ENCODE measurements around the gene MAP7.

MAP7 gene

GRCh38 chr6:136566851-136567250 is 16.6 kb upstream of the MAP7 start:
- H3K9me2 ChIP-seq (replicated peaks; ENCODE audit: control insufficient read depth, low read length), result no peaks in the 10 kb centered on the region
- H3K36me3 ChIP-seq (ENCODE audit: control insufficient read depth, low read length), result no peaks in the 10 kb centered on the region
- no peaks in the 10 kb centered on the region for H3F3A ChIP-seq (ENCODE audit: control insufficient read depth, insufficient read depth)
- H3K4me1 ChIP-seq (ENCODE audit: control insufficient read depth, low read length), result no peaks in the 10 kb centered on the region
- H3K27ac ChIP-seq (ENCODE audit: low read depth, low read length), result no peak overlapping the region
- TF ChIP-seq CTCF (IDR thresholded peaks at IDR 0.05; ENCODE audit: low read depth, low read length, poor library complexity, severe bottlenecking) (no peak), EZH2phosphoT487 (IDR thresholded peaks at IDR 0.05; ENCODE audit: borderline replicate concordance, low read length) (no peak)
- no peaks in the 10 kb centered on the region for H4K20me1 ChIP-seq (ENCODE audit: control insufficient read depth, insufficient read depth, low read depth, low read length)
- no peak overlapping the region for H3K4me3 ChIP-seq (ENCODE audit: low read length)
- H3K4me2 ChIP-seq (ENCODE audit: low read length), result no peak overlapping the region
- H3K9me3 ChIP-seq (ENCODE audit: control insufficient read depth, insufficient read depth, low read length), result peaks cover 10% of the 10 kb centered on the region; the same call in 1 of the 2 replicates
- H3K79me2 ChIP-seq (ENCODE audit: control insufficient read depth, low read length), result no peaks in the 10 kb centered on the region
- H3K27me3 ChIP-seq (ENCODE audit: control insufficient read depth, low read length), result no peaks in the 10 kb centered on the region

- Histone ChIP-seq H3K79me2 (ENCODE audit: control insufficient read depth, low read length) (no peaks in the 10 kb centered on the region), H3K9me2 (replicated peaks; ENCODE audit: control insufficient read depth, low read length) (no peaks in the 10 kb centered on the region), H3K36me3 (ENCODE audit: control insufficient read depth, low read length) (no peaks in the 10 kb centered on the region), H3K27ac (ENCODE audit: low read depth, low read length) (no peak overlapping the region), H3K4me2 (ENCODE audit: low read length) (no peak overlapping the region), H3K4me1 (ENCODE audit: control insufficient read depth, low read length) (no peaks in the 10 kb centered on the region), H3K4me3 (ENCODE audit: low read length) (no peak overlapping the region), H4K20me1 (ENCODE audit: control insufficient read depth, insufficient read depth, low read depth, low read length) (no peaks in the 10 kb centered on the region), H3K27me3 (ENCODE audit: control insufficient read depth, low read length) (no peaks in the 10 kb centered on the region), H3K9me3 (ENCODE audit: control insufficient read depth, insufficient read depth, low read length) (peaks cover 4% of the 10 kb centered on the region; the same call in 1 of the 2 replicates), H3F3A (ENCODE audit: control insufficient read depth, insufficient read depth) (no peaks in the 10 kb centered on the region)
- TF ChIP-seq CTCF (IDR thresholded peaks at IDR 0.05; ENCODE audit: low read depth, low read length, poor library complexity, severe bottlenecking), result no peak
- TF ChIP-seq EZH2phosphoT487 (IDR thresholded peaks at IDR 0.05; ENCODE audit: borderline replicate concordance, low read length), result no peak
Observed at GRCh38 chr6:136566007-136566487, 15.8 kb upstream of the MAP7 start.

- Histone ChIP-seq H3K9me3 (ENCODE audit: control insufficient read depth, insufficient read depth, low read length) (no peaks in the 10 kb centered on the region), H3F3A (ENCODE audit: control insufficient read depth, insufficient read depth) (no peaks in the 10 kb centered on the region), H3K36me3 (ENCODE audit: control insufficient read depth, low read length) (no peaks in the 10 kb centered on the region), H3K79me2 (ENCODE audit: control insufficient read depth, low read length) (no peaks in the 10 kb centered on the region), H3K4me1 (ENCODE audit: control insufficient read depth, low read length) (no peaks in the 10 kb centered on the region), H3K27me3 (ENCODE audit: control insufficient read depth, low read length) (no peaks in the 10 kb centered on the region), H4K20me1 (ENCODE audit: control insufficient read depth, insufficient read depth, low read depth, low read length) (no peaks in the 10 kb centered on the region), H3K4me2 (ENCODE audit: low read length) (no peak overlapping the region), H3K9me2 (replicated peaks; ENCODE audit: control insufficient read depth, low read length) (no peaks in the 10 kb centered on the region), H3K4me3 (ENCODE audit: low read length) (no peak overlapping the region), H3K27ac (ENCODE audit: low read depth, low read length) (no peak overlapping the region)
- TF ChIP-seq EZH2phosphoT487 (IDR thresholded peaks at IDR 0.05; ENCODE audit: borderline replicate concordance, low read length) (no peak), CTCF (IDR thresholded peaks at IDR 0.05; ENCODE audit: low read depth, low read length, poor library complexity, severe bottlenecking) (no peak)
Observed at GRCh38 chr6:136564180-136564579, 14.0 kb upstream of the MAP7 start.

All from DOHH2 (cell line).